ENCODE results near the gene RAB11B.
"Not testable (repeated sequence)": the region's sequence is repeated elsewhere in the genome, so short reads cannot be mapped to it uniquely, and the experiment has no call there.

RAB11B gene

DNA sequence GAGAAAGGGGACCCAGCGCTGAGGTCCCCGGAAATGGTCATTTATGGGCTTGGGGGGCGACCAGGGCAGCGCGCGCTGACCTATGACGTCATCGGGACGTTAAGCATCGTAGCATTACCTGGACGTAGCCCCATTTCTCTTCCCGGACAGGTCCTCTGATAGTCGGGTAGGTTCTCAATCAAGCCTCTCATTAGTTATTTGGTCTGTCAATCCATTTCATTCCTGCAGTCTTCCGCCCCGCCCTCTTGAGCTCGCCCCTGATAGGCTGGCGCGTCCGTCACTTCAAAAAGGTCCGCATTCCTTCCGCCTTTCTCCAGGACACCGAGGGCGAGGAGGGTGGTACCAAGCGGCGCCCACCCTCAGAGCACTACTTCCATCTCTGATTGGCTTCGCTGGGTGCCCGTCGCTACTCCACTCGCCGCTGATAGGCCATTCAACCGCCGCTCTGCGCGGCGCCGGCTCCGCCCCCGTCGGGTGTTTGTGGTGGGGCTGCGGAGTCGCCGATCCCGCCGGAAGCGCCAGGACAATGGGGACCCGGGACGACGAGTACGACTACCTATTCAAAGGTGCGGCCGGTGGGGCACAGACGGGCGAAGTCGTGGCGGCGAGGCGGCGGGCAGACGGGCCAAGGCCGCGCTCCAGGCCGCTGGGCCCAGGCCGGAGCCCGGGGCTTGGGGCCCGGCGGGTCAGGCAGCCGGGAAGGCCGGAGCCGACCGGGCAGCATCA, at the start of gene RAB11B:
Gene RAB11B, plus strand, starts transcription at position 470 of the 726 bp plus-strand sequence. Its CDS starts 57 bp downstream, at position 527.
- DNase-seq = peak; percentile 100

DNA sequence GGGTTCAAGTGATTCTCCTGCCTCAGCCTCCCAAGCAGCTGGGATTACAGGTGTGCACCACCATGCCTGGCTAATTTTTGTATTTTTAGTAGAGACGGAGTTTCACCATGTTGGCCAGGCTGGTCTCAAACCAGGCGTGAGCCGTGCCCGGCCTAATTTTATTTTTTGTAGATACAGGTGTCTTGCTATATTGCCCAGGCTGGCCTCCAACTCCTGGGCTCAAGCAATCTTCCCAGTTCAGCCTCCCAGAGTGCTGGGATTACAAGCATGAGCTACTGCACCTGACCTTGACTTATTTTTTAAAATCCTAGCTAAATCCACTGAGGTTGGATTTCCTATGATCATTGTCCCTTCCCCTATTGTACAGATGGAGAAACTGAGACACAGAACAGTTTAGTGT, 48.7 kb upstream of the RAB11B start:
- not testable (repeated sequence) for DNase-seq

DNA sequence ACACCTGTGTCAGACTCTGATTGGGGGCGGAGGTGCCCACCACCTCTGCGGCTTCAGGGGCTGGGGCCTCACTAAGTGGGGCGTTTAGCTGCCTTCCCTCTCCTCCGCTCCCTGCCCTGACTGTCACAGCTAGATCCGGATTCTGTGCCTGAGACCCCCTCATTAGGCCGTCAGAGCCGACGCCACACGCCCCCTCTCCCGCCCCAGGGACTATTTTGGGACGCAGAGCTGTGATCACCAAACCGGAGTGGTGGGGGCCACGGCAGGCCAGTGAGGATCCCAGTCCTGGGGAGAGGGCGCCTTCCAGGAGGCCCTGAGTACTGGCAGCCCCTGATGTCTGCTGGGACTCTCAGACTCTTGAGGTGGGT, 47.9 kb upstream of the RAB11B start:
- DNase-seq = no peak

DNA sequence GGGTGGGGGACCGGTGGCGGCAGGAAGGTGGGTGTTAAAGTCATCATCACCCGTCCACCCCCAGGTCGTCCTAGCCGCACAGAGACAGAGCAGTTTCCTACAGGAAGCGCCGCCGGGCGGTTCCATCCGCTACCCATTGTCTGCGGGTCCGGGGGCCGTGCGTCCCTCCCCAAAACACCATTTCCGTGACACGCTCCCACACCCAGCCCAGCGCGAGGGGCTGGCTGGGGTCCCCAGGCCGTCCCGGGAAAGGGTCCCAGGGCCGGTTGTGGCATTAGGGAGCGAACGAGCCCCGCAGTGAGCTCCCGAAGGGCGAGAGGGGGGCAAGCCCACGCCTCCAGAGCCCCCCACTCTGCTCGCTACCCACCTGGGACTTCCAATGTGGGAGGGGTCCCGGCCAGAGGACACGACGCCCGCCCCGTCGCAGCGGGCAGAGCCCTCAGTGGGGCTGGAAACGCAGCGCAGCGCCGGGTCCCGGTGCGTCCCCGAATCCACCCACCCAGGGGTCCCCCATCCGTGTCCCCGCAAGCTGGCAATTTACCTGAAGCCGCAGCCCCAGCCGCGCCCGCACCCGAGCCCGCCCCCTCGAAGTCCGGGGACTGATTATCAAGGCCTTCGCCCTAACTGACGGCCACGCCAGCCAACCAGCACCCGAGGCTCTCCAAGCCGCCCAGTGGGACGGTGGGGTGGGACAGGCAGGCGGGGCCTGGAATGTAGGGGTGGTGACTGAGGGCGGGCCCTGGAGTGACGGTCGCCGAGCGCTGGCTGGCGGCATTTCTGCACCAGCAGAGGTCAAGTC, 47.3 kb upstream of the RAB11B start, which contains the start of gene KANK3:
Gene KANK3, minus strand, starts transcription at position 579 of the 799 bp plus-strand sequence. CDS start 5,434 bp downstream, outside the sequence.
- peak; percentile 93 for DNase-seq

DNA sequence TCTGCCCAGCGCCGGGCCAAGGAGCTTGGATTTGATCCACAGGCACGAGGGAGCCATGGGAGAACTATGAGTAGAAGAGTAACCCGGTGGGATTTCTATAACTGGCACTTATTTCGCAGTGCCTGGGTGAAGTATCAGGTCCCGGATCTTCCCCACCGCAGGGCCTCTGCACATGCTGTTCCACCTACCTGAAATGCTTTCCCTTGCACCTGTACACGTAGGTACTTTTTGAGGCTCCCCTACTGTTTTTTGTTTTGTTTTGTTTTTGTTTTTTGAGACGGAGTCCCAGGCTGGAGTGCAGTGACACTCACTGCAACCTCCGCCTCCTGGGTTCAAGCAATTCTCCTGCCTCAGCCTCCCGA, 46.7 kb upstream of the RAB11B start:
- no peak for DNase-seq

DNA sequence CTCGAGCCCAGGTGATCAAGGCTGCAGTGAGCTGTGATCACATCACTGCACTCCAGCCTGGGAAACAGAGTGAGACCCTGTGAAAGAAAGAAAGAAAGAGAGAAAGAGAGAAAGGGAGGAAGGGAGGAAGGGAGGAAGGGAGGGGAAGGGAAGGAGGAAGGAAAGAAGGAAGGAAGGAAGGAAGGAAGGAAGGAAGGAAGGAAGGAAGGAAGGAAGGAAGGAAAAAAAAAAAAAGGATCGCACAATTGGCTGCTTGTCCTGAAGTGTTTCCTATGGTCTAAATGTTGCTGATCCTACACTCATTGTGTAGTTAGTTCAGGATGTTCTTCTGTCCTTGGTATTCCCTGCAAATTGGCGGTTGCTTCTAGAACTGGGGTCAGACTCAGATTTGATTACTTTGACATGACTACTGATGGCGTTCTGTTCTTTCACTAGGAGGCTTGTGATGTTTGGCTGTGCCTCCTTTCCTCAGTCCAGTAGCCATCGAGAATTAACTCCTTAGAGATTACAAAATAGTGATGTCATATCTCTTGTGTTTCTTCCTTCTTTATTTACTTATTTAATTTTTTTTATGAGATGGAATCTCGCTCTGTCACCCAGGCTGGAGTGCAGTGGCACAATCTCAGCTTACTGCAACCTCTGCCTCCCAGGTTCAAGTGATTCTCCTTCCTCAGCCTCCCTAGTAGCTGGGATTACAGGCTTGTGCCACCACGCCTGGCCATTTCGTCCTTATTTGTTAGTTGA, 40.4 kb upstream of the RAB11B start:
- not testable (repeated sequence) for DNase-seq

DNA sequence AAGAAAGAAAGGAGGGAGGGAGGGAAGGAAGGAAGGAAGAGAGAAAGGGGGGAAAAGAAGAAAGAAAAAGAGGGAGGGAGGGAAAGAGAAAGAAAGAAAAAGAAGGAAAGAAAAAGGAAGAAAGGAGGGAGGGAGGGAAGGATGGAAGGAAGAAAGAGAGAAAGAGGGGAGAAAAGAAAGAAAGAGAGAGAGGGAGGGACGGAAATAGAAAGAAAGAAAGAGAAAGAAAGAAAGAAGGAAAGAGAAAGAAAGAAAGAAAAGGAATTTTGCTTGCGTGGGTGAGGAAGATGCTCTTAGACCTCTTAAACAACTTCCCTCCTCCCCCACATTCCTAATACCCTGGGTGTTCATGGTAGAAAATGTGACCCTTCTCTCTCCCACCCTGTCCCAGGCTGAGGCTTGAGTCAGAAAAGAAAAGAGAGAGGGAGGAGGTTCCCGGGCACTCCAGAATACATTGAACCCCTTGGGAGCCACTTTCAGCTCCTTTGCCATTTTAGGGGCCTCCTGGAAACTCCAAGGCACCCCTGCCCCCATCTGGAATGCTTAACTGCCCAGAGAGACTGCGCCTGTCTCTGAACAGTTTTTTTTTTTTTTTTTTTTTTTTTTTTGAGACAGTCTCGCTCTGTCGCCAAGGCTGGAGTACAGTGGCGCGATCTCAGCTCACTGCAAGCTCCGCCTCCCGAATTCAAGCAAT, 37.9 kb upstream of the RAB11B start:
- peak; percentile 33 for DNase-seq

DNA sequence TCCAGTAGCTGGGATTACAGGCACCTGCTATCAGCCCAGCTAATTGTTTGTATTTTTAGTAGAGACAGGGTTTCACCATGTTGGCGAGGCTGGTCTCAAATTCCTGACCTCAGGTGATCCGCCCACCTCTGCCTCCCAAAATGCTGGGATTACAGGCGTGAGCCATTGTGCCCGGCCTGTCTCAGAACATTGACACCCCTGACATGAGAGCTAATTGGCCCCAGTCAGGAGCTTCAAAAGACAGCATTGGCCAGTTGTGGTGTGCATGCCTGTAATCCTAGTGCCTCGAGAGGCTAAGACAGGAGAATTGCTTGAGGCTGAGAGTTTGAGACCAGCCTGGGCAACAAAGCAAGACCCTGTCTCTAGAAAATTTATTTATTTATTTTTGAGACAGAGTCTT, 37.3 kb upstream of the RAB11B start:
- peak; percentile 21 for DNase-seq

DNA sequence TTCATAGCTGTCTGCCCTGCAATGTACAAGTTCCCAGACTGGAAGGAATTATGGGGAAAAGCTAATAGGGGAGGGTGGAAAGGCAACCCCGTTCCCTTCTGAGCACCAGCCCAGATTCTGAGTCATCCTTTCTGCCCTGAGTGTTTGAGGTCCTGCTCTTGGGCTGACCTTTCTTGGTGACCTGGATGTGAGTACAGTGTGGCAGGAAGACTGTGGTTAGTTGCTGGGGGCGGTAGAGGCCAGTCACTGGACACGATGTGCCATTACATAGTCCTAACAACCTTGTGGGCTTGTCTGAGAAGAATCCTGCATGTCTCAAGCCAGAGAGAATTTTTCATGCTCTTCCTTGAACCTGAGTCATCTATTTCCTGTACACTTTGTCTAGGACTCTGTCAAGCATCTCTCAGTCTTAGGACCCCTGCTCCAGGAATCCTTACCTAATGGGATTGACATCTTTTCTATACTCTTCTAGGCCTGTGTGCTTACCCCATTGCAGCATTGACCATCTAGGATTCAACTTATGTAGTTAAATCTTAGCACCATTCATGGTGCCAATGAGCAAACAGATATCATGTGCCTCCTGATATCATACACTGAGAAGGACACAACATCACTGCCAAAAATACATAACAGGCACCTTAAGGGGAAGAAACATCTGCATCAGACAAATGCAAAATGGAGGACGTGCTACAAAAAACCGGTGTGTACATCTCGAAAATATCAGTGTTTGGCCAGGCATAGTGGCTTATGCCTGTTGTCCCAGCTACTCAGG, 34.3 kb upstream of the RAB11B start:
- peak; percentile 18 for DNase-seq

DNA sequence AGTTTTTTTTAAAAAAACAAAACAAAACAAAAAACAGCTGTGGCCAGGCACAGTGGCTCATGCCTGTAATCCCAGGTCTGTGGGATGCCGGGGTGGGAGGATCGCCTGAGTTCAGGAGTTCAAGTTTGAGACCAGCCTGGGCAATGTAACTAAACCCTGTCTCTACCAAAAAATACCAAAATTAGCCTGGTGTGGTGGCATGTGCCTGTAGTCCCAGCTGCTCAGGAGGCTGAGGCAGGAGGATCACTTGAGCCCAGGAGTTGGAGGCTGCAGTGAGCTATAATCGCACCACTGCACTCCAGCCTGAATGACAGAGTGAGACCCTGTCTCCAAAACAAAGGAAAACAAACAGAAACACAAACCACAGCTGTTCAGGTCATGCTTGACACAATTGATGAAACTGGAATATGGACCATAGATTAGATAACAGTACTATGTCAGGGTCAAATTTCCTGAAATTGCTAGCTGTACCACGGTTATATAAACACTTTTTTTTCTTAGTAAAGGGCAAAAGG, 33.1 kb upstream of the RAB11B start:
- no peak for DNase-seq

DNA sequence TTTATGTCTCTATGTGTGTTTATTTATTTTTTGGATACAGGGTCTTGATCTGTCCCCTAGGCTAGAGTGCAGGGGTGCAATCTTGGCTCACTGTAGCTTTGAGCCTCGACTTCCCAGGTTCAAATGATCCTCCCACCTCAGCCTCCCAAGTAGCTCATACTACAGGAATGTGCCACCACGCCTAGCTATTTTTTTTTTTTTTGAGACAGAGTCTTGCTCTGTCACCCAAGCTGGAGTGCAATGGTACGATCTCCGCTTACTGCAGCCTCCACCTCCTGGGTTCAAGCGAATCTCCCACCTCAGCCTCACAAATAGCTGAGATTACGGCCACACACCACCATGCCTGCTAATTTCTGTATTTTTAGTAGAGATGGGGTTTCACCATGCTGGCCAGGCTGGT, 31.2 kb upstream of the RAB11B start:
- DNase-seq = no peak

DNA sequence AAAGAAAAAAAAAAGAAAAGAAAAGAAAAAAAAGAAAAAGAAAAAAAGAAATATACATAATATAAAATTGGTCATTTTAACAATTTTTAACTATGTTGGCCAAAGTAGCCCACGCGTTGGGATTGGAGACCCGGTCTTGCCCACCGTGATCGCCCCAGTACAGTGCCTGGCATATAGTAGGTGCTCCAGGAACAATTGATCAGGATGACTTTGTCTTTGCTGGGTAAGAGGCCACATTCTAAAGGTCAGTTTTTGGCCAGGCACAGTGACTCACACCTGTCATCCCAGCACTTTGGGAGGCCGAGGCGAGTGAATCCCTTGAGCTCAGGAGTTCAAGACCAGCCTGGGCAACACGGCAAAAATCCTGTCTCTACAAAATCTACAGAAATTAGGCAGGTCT, 30.0 kb upstream of the RAB11B start:
- DNase-seq = no peak

DNA sequence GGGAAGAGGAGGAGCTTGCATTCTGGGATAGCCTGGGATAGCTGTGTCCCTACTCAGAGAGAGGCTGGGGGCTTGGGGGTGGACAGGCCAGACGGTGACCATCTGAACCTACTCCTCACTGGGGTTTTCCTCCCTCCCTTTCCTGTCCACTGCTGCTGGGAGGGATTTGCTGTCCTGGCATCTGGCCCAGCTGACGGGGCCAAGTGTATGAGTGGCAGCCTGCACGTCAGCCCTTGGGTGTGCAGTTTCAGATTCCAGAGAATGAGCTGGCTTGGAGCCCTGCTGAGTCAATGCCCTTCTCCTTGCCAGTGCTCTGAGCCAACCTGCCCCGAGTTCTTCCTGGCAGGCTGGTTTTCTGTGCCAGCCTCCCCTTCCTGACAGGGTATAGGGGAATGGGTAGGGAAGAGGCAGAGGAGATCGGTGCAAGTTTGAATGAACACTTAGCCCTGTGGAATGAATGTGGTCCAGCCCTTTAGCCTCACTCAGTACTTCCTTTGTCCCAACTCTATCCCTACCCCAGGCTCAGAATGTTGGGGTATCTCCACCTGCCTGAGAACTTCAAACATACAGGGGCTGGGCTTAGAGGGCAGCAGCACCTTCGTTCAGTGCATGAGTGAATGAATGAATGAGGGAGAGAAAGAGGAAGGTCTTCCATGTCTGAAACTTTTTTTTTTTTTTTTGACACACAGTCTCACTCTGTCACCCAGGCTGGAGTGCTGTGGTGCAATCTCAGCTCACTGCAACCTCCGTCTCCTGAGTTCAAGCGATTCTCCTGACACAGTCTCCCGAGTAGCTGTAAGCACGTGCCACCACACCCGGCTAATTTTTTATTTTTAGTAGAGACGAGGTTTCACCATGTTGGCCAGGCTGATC, 28.0 kb upstream of the RAB11B start:
- peak; percentile 82 for DNase-seq

DNA sequence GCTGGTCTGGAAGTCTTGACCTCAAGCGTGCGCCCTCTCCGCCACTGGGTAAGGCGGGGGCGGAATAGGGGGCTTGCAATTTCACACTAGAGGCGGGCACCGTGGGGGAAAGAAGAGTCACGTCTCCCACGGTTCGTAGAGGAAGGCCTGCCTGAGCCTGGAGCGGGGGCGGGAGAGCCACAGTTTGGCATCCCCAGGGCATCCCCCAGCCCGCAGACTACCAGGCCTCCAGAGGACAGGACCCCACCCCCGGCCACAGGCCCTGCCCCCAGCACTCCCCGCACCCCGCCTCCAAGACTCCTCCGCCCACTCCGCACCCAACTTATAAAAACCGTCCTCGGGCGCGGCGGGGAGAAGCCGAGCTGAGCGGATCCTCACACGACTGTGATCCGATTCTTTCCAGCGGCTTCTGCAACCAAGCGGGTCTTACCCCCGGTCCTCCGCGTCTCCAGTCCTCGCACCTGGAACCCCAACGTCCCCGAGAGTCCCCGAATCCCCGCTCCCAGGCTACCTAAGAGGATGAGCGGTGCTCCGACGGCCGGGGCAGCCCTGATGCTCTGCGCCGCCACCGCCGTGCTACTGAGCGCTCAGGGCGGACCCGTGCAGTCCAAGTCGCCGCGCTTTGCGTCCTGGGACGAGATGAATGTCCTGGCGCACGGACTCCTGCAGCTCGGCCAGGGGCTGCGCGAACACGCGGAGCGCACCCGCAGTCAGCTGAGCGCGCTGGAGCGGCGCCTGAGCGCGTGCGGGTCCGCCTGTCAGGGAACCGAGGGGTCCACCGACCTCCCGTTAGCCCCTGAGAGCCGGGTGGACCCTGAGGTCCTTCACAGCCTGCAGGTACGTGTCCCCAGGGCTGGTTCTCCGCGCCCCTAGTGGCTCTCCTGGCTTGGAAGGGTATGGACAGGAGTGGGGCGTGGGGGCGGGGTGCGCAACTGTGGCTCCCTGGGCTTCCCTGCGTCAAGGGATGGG, 26.1 kb upstream of the RAB11B start, which contains the start of gene ANGPTL4:
Gene ANGPTL4, plus strand, starts transcription at position 353 of the 969 bp plus-strand sequence. Its CDS starts 167 bp downstream, at position 520.
- DNase-seq = peak; percentile 62

DNA sequence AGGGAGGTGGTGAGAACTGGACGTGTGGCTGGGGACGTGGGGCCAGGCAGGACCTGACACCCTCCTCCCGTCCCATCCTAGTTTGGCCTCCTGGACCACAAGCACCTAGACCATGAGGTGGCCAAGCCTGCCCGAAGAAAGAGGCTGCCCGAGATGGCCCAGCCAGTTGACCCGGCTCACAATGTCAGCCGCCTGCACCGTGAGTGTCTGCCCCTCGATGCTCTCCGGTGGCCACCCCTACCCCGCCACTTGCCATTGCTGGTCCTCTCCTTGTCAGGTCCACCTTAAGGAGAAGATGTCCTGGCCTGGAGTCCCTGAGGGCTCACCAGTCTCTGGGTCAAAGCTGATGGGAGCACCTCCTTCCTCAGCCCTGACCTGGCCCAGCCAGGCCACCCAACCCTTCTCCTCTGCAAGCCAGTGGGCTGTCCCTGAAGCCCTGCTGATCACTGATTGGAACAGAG, 24.0 kb upstream of the RAB11B start:
- no peak for DNase-seq

DNA sequence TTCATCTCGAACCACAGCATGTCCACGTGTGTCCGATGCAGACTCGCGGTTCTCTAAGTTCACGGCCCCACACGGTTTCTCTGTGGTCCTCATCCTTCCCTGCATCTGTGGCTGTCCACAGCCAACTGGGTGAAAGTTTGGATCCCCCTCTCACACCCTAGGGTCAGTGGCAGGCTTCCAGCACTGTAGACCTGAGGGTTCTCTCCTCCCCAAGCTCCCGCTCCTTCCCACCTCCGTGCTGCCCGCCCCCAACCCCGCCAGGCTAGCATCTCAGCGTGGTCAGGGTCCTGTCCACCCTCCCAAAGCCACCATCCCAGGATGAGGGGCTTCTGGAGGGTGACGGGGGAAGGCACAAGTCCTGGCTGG, 23.2 kb upstream of the RAB11B start:
- DNase-seq = no peak

DNA sequence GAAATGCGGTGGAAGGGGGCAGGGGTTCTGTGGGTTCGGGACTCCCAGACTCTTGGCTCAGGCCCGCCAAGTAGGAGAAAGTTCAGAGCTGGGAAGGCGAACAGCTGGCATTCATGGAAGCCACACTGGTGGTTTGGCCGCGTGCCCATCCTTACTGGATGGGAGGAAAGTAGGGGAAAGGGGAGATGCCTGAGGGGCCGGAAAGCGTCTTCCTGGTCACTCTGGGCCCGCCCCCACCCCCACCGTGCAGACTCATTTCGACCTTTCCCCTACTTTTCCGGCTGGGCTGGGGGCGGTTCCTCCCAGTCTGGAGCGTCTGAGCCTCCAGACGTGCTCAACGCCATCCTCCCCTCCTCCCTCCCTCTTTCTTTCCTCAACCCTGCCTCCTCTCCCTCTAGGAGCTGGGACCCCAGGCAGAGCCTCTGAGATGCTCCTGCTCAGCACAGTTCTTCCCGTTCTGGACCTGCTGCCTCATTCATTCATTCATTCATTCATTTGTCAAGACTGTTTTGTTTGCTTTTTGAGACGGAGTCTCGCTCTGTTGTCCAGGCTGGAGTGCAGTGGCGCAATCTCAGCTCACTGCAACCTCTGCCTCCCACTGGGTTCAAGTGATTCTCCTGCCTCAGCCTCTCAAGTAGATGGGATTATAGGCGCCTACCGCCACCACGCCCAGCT, 22.7 kb upstream of the RAB11B start:
- DNase-seq = peak; percentile 89

DNA sequence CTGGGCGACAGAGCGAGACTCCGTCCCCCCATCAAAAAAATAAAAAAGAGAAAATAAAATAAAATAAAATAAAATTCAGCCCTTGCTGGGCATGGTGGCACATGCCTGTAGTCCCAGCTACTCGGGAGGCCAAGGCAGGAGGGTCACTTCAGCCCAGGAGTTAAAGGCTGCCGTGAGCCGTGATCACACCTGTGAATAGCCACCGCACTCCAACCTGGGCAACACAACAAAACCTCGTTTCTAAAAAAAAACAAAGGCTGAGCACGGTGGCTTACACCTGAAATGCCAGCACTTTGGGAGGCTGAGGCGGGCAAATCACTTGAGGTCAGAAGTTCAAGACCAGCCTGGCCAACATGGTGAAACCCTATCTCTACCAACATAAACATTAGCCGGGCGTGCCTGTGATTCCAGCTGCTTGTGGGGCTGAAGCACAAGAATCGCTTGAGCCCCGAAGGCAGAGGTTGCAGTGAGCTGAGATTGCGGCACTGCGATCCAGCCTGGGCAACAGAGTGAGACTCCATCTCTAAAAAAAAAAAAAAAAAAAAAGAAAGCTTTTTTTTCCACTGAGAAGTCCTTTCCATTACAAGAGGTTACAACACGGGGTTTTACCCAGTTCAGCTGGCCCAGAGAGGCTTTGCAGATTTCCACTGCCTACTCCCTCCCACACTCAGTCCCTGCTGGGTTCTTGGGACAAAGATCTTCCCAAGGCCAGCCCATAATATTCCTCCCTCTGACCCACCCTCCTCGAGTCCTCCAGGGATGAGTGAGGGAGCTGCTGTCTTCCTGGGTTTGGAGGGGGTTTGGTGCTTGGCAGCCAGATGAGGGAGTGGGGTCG, 19.8 kb upstream of the RAB11B start:
- no peak for DNase-seq
